Renal cortex interstitium (tissue), 11 donors: ENCODE measurements around the gene TTC1. TPM values are rescaled to one million over a fixed set of nuclear protein-coding genes. Genes with fewer than 3 reads are reported as not detected.
"Not testable (repeated sequence)": the region's sequence is repeated elsewhere in the genome, so short reads cannot be mapped to it uniquely, and the experiment has no call there.

Experiments used
- DNase-seq, 11 donors: peaks; one replicate each; pipeline ENCODE4 v3.0.0-alpha.2; 2013; ENCODE audit warnings: low read depth in 9 of 11, low spot score in 4 of 11; ENCODE audit errors: extremely low read depth in 1 of 11
- polyA plus RNA-seq, 3 donors: library from polyadenylated mRNA; unstranded; fragments of 120-200 nt; gene quantifications; one replicate each; pipeline ENCODE4 v1.2.1, GENCODE V29; 2013; ENCODE audit not compliant: insufficient read length in 3 of 3

TTC1 gene
- polyA plus RNA-seq, 3 donors: 54.1 to 68.3 (median 55.8) TPM

GRCh38 chr5:160064995-160065614, 56.2 kb downstream of the TTC1 start:
- peak in 3 of 11 donors; percentile 20 to 25 (median 23) for DNase-seq

- not testable (repeated sequence) for DNase-seq
Observed at GRCh38 chr5:160069120-160069519, 60.2 kb downstream of the TTC1 start.

GRCh38 chr5:160071516-160071915, 62.6 kb downstream of the TTC1 start:
- DNase-seq: peak in 3 of 11 donors; percentile 13 to 21 (median 18)

GRCh38 chr5:160071916-160072315, 63.0 kb downstream of the TTC1 start:
- DNase-seq: no peak

- DNase-seq: no peak
Observed at GRCh38 chr5:160075073-160075472, 66.1 kb downstream of the TTC1 start.

- DNase-seq: no peak
Observed at GRCh38 chr5:160076997-160077396, 68.1 kb downstream of the TTC1 start.

GRCh38 chr5:160079753-160080152, 70.8 kb downstream of the TTC1 start:
- DNase-seq: no peak

GRCh38 chr5:160081495-160081894, 72.6 kb downstream of the TTC1 start:
- no peak for DNase-seq

GRCh38 chr5:160082614-160083500, 73.9 kb downstream of the TTC1 start:
- peak in 9 of 11 donors; percentile 12 to 51 (median 34) for DNase-seq

- DNase-seq: no peak
Observed at GRCh38 chr5:160083501-160083900, 74.6 kb downstream of the TTC1 start.

GRCh38 chr5:160084144-160084543, 75.2 kb downstream of the TTC1 start:
- DNase-seq: no peak

GRCh38 chr5:160087199-160087598, 78.3 kb downstream of the TTC1 start:
- DNase-seq: no peak

- no peak for DNase-seq
Observed at GRCh38 chr5:160088805-160089204, 79.9 kb downstream of the TTC1 start.

GRCh38 chr5:160089531-160089930, 80.6 kb downstream of the TTC1 start:
- no peak for DNase-seq

GRCh38 chr5:160090059-160090458, 81.1 kb downstream of the TTC1 start:
- no peak for DNase-seq

GRCh38 chr5:160092514-160092913, 83.6 kb downstream of the TTC1 start:
- DNase-seq: no peak

- DNase-seq: no peak
Observed at GRCh38 chr5:160092960-160093707, 84.2 kb downstream of the TTC1 start.

- no peak for DNase-seq
Observed at GRCh38 chr5:160096178-160096577, 87.2 kb downstream of the TTC1 start.

GRCh38 chr5:160097991-160098390, 89.1 kb downstream of the TTC1 start:
- DNase-seq: no peak
